Vagina (tissue), 2 donors: ENCODE measurements around the gene NUDT16L1. TPM values are rescaled to one million over a fixed set of nuclear protein-coding genes. Genes with fewer than 3 reads are reported as not detected.

Source experiments
- DNase-seq, 2 donors: peaks; one replicate each; pipeline ENCODE4 v3.0.0-alpha.2; 2017; ENCODE audit errors: extremely low spot score in 2 of 2
- H3K27ac ChIP-seq: fragments of 200-600 bp; sonication (generic); one replicate; pipeline ENCODE4 v1.5.1; 2019
- H3K27me3 ChIP-seq: fragments of 200-600 bp; sonication (generic); one replicate; pipeline ENCODE4 v1.5.1; 2019
- H3K36me3 ChIP-seq, 2 donors: fragments of 200-600 bp; sonication (generic); one replicate each; pipeline ENCODE4 v1.5.1; 2017 to 2019
- H3K4me1 ChIP-seq: fragments of 200-600 bp; sonication (generic); one replicate; pipeline ENCODE4 v1.5.1; 2019
- H3K4me3 ChIP-seq, 2 donors: fragments of 200-600 bp; sonication (generic); 1 replicate in 1 of 2; 2 replicates in 1 of 2; pipeline ENCODE4 v1.5.1; 2016 to 2019
- H3K9me3 ChIP-seq: fragments of 200-600 bp; sonication (generic); one replicate; pipeline ENCODE4 v1.5.1; 2019
- POLR2A ChIP-seq, 2 donors: fragments of 450-650 bp; IDR thresholded peaks; one replicate each; pipeline ENCODE4 v1.6.1; 2017; ENCODE audit warnings: antibody characterized with exemption in 2 of 2, mild to moderate bottlenecking in 2 of 2, moderate library complexity in 2 of 2
- POLR2AphosphoS5 ChIP-seq, 2 donors: sonication (generic); formaldehyde crosslinking; IDR thresholded peaks; one replicate each; pipeline ENCODE4 v1.9.0; 2017; ENCODE audit warnings: antibody characterized with exemption in 2 of 2, mild to moderate bottlenecking in 2 of 2, low read depth in 1 of 2; ENCODE audit not compliant: insufficient read depth in 1 of 2
- intact Hi-C: fragments of 100-400 bp; cut with DNase I; formaldehyde crosslinking; loops from one replicate; pipeline ENCODE4 v1.15.1; 2023
- total RNA-seq: library from RNA; depleted of rRNA; stranded (reverse); fragments of >200 nt; gene quantifications from one replicate; pipeline ENCODE4 v1.2.3, GENCODE V29; 2016
- TF ChIP-seq, protein P1 (sequence below), 3 experiments: fragments of 450-650 bp in 2 of 3; fragments of 200-600 bp in 1 of 3; sonication (generic) in 1 of 3; IDR thresholded peaks; one replicate each; pipeline ENCODE4 v1.5.1; 2017 to 2019; ENCODE audit warnings: antibody characterized with exemption in 3 of 3, mild to moderate bottlenecking in 2 of 3, moderate library complexity in 2 of 3

The NUDT16L1 gene
- total RNA-seq, 1 donor from 2014 or later, result 28.5 TPM

GRCh38 chr16:4696172-4696904 is 3.0 kb downstream of the NUDT16L1 start:
- no peaks in the 10 kb centered on the region for H3K27me3 ChIP-seq
- intact Hi-C loops, result no loop called here
- no peak overlapping the region for H3K4me3 ChIP-seq
- peak in 1 of 2 donors; percentile 88 for DNase-seq
- peaks cover 0 to 39% of the 10 kb centered on the region in 2 donors for H3K36me3 ChIP-seq
- TF ChIP-seq, protein P1, sequence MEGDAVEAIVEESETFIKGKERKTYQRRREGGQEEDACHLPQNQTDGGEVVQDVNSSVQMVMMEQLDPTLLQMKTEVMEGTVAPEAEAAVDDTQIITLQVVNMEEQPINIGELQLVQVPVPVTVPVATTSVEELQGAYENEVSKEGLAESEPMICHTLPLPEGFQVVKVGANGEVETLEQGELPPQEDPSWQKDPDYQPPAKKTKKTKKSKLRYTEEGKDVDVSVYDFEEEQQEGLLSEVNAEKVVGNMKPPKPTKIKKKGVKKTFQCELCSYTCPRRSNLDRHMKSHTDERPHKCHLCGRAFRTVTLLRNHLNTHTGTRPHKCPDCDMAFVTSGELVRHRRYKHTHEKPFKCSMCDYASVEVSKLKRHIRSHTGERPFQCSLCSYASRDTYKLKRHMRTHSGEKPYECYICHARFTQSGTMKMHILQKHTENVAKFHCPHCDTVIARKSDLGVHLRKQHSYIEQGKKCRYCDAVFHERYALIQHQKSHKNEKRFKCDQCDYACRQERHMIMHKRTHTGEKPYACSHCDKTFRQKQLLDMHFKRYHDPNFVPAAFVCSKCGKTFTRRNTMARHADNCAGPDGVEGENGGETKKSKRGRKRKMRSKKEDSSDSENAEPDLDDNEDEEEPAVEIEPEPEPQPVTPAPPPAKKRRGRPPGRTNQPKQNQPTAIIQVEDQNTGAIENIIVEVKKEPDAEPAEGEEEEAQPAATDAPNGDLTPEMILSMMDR (IDR thresholded peaks at IDR 0.05), result no peak
- no peak for TF ChIP-seq POLR2A (IDR thresholded peaks at IDR 0.05)
- no peak for TF ChIP-seq POLR2AphosphoS5 (IDR thresholded peaks at IDR 0.05; ENCODE audit: insufficient read depth in 1 of 2, low read depth in 1 of 2)
- peak overlapping the region; percentile 74 for H3K27ac ChIP-seq
- no peaks in the 10 kb centered on the region for H3K9me3 ChIP-seq
- peaks cover 37% of the 10 kb centered on the region for H3K4me1 ChIP-seq

DNA sequence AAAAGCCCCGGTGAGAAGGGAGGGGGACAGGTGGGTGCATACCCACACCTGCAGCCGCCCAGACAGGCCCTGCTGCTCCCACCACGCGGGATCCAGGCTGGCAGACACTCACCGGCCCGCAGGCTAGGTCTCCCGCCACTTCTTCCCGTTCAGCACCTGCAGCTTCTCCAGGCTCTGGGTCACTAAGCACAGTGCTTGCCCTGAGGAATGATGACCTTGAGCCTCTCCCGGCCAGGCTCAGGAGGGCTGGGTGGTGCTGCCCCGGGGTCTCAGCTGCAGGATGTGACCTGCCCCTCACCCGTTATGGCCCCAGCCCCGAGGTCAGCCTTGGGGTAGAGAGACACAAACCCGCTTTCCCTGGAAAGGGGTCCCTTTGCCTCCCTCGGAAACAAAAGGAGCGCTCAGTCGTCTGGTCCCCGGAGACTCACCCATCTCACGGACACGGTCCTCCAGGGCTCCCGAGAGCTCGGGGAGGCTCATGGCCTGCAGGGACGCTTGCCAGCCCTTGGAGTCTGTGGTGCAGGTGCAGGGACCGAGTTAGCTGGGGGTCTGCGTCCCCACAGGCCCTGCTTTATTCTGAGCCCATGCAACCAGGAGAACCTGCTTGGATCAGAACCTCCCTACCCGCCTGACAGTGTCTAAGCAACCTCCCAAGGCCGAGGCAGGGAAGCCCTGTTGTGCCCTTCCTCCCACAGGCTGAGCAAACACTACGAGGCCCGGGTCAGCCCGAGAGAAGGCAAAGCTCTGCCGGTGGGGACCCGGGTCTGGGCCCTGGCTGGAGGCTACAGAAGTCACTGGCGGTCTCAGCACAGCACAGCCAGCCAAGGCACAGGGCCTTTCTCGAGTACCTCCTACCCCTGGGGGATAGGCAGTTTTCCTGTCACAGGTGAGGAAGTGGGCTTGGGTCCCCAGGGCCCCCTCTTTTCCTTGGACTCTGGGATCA is 3.8 kb downstream of the NUDT16L1 start:
- Histone ChIP-seq H3K27ac (no peak overlapping the region), H3K27me3 (no peaks in the 10 kb centered on the region), H3K9me3 (no peaks in the 10 kb centered on the region), H3K4me1 (peaks cover 37% of the 10 kb centered on the region), H3K4me3 (no peak overlapping the region), H3K36me3 (peaks cover 0 to 39% of the 10 kb centered on the region in 2 donors)
- intact Hi-C loops, result no loop called here
- no peak for DNase-seq
- TF ChIP-seq, protein P1 (IDR thresholded peaks at IDR 0.05), result no peak
- TF ChIP-seq POLR2A (IDR thresholded peaks at IDR 0.05), result no peak
- TF ChIP-seq POLR2AphosphoS5 (IDR thresholded peaks at IDR 0.05; ENCODE audit: insufficient read depth in 1 of 2, low read depth in 1 of 2), result no peak

DNA sequence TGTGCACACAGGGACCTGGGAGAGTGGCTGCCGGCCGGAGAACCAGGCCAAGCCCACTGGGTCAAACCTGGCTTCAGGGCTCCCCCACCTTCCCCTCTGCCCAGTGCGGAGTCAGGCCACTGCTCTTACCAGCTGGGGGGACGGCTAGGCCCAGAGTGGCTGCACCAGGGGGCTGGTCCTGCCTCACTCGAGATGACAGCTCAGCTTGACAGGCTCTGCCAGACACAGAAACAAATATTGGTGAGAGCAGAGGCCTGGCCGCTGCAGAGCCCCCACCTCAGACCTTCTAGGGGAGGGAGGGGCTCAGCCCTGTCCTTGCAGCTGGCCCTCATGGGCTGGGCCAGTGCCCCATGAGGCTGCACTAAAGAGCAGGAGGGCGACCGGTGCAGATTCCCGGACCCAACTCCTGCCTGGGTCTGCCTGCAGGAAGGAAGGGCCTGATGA is 4.5 kb downstream of the NUDT16L1 start:
- Histone ChIP-seq H3K9me3 (no peaks in the 10 kb centered on the region), H3K4me1 (peaks cover 31% of the 10 kb centered on the region), H3K36me3 (peaks cover 0 to 39% of the 10 kb centered on the region in 2 donors), H3K4me3 (no peak overlapping the region), H3K27me3 (no peaks in the 10 kb centered on the region), H3K27ac (no peak overlapping the region)
- intact Hi-C loops, result no loop called here
- no peak for DNase-seq
- TF ChIP-seq, protein P1 (IDR thresholded peaks at IDR 0.05), result no peak
- TF ChIP-seq POLR2AphosphoS5 (IDR thresholded peaks at IDR 0.05; ENCODE audit: insufficient read depth in 1 of 2, low read depth in 1 of 2) (no peak), POLR2A (IDR thresholded peaks at IDR 0.05) (no peak)

DNA sequence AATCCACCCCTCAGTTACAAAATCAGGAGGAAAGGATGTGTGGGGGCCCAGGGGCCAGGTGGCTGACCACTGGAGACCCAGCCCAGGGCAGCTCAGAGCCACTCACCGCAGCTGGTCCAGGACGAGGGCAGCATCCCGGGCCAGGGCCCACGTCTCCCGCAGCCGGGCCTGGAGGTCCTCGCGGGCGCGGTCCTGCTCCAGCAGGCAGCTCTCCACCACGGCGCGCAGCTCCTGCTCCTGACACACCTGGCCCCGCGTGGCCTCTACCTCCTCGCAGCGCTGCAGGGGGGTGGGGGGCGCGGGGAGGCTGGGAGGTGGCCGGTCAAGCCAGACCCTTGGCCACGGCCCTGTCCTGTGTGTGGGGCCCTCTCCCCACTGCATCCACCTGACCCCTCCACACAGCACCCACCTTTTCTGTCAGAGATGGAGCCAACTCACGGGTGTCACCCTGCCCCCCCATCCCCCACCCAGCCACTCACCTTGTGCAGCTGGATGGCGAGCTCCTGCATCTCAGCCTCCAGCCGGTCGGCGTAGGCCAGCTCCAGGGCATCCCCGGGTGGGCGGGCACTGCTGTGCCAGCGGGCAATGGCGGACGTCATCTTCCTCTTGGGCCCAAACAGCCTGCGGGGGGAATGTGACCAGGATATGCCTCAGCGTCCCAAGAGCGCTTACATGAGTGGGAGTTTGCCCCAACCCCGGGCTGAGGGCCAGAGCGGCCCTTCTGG is 5.1 kb downstream of the NUDT16L1 start:
- Histone ChIP-seq H3K4me1 (peaks cover 27% of the 10 kb centered on the region), H3K4me3 (no peak overlapping the region), H3K27me3 (no peaks in the 10 kb centered on the region), H3K36me3 (peaks cover 0 to 39% of the 10 kb centered on the region in 2 donors), H3K9me3 (no peaks in the 10 kb centered on the region), H3K27ac (no peak overlapping the region)
- TF ChIP-seq POLR2A (IDR thresholded peaks at IDR 0.05), result no peak
- no peak for TF ChIP-seq POLR2AphosphoS5 (IDR thresholded peaks at IDR 0.05; ENCODE audit: insufficient read depth in 1 of 2, low read depth in 1 of 2)
- TF ChIP-seq, protein P1 (IDR thresholded peaks at IDR 0.05), result no peak
- intact Hi-C loops, result no loop called here
- no peak for DNase-seq
